Pancreas (tissue), 10 donors: ENCODE data around the gene SAV1. TPM values are rescaled to one million over a fixed set of nuclear protein-coding genes. Genes with fewer than 3 reads are reported as not detected.

ENCODE experiments used
- ATAC-seq, 4 donors: fragments of 200-7000 bp; cut with Tn5 transposase; one replicate each; pipeline versions ENCODE4 v1.8.0 to v1.9.1; 2020; ENCODE audit warnings: mild to moderate bottlenecking in 4 of 4, moderate library complexity in 4 of 4
- DNase-seq, 6 donors: peaks; one replicate each; pipeline ENCODE4 v3.0.0-alpha.2; 2020
- FAIRE-seq: peaks from 2 replicates; lab custom pipeline; 2012; peaks lifted over from hg19 to GRCh38; lab: Jason Lieb, UNC
- H3K27ac ChIP-seq, 4 donors: fragments of 200-600 bp; sonication (generic); 1 replicate in 3 of 4; 2 replicates in 1 of 4; pipeline versions ENCODE4 v1.5.0 to v1.8.0; 2020
- H3K27me3 ChIP-seq, 4 donors: fragments of 200-600 bp; one replicate each; pipeline ENCODE4 v1.8.0; 2021
- H3K36me3 ChIP-seq, 3 donors: fragments of 200-600 bp; sonication (generic) in 1 of 3; one replicate each; pipeline versions ENCODE4 v1.5.0 to v1.8.0; 2020 to 2021
- H3K4me1 ChIP-seq, 3 donors: fragments of 200-600 bp; one replicate each; pipeline ENCODE4 v1.8.0; 2021
- H3K4me3 ChIP-seq, 4 donors: fragments of 200-600 bp; sonication (generic) in 2 of 4; one replicate each; pipeline versions ENCODE4 v1.5.0 to v1.8.0; 2020 to 2021
- H3K9me3 ChIP-seq, 4 donors: fragments of 200-600 bp; one replicate each; pipeline ENCODE4 v1.8.0; 2021
- WGBS, 2 donors: extraction: QIAGEN DNeasy Blood & Tissue Kit; methylation state at CpG; one replicate each; pipeline ENCODE4 v1.1.7; 2013; 5-methylcytosine and 5-hydroxymethylcytosine counted together
- intact Hi-C, 3 donors: fragments of 100-400 bp; cut with DNase I; formaldehyde crosslinking; loops; one replicate each; pipeline versions ENCODE4 v1.11.1 to v1.14.2; 2022
- polyA plus RNA-seq, 2 donors: library from polyadenylated mRNA; stranded (reverse); fragments of 200-250 nt; gene quantifications; one replicate each; pipeline ENCODE4 v1.2.3, GENCODE V29; 2013
- total RNA-seq, 6 donors: library from RNA; stranded (reverse); fragmentation: NEBNext Ultra II Directional in 4 of 6; extraction: Animal tissue kit (Norgen Biotek cat#: 25700) in 4 of 6; gene quantifications; one replicate each; pipeline versions ENCODE4 v1.2.1 to v1.2.4, GENCODE V29; 2021 to 2023
- TF ChIP-seq, protein P1 (sequence below), 4 donors: fragments of 200-600 bp; sonication (generic) in 3 of 4; IDR thresholded peaks; one replicate each; pipeline versions ENCODE4 v1.5.0 to v1.8.0; 2021; ENCODE audit warnings: antibody characterized with exemption in 4 of 4
- donor health status: healthy with polysubstance abuse.
- donor health status: DM: no; HTN: no; CAD: no; lungs with moderate emphysema.
- donor health status: DM: no; HTN: no; CAD: no.
- donor health status: control.
- donor health status: control.
- donor health status: Bipolar disorder and iron deficiency.
- donor health status: DM: yes; HTN: yes; CAD: no.
- donor health status: DM: no; HTN: no; CAD: no.
- donor health status: DM: no; HTN: no; CAD: no.
- donor health status: DM: yes; HTN: yes; CAD: no.

The SAV1 gene
- total and polyA plus RNA-seq, 8 donors, result 14.8 to 49.2 (median 35.3) TPM

GRCh38 chr14:50594577-50595316 lies 73.4 kb downstream of the SAV1 start:
- ATAC-seq, result no peak
- Histone ChIP-seq H3K9me3 (no peaks in the 10 kb centered on the region), H3K27ac (no peak overlapping the region), H3K27me3 (no peaks in the 10 kb centered on the region), H3K4me1 (peaks cover 0 to 5% (median 0%) of the 10 kb centered on the region in 3 donors), H3K4me3 (no peak overlapping the region), H3K36me3 (no peaks in the 10 kb centered on the region)
- DNase-seq, result no peak
- intact Hi-C loops, result no loop called here
- 93 to 94% methylated on average over 8 of the region's 8 CpGs for WGBS, 2 donors
- TF ChIP-seq, protein P1, sequence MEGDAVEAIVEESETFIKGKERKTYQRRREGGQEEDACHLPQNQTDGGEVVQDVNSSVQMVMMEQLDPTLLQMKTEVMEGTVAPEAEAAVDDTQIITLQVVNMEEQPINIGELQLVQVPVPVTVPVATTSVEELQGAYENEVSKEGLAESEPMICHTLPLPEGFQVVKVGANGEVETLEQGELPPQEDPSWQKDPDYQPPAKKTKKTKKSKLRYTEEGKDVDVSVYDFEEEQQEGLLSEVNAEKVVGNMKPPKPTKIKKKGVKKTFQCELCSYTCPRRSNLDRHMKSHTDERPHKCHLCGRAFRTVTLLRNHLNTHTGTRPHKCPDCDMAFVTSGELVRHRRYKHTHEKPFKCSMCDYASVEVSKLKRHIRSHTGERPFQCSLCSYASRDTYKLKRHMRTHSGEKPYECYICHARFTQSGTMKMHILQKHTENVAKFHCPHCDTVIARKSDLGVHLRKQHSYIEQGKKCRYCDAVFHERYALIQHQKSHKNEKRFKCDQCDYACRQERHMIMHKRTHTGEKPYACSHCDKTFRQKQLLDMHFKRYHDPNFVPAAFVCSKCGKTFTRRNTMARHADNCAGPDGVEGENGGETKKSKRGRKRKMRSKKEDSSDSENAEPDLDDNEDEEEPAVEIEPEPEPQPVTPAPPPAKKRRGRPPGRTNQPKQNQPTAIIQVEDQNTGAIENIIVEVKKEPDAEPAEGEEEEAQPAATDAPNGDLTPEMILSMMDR (IDR thresholded peaks at IDR 0.05), result no peak
- no peak for FAIRE-seq

- ATAC-seq (no peak), FAIRE-seq (no peak), DNase-seq (no peak)
- Histone ChIP-seq H3K4me1 (no peaks in the 10 kb centered on the region), H3K4me3 (no peak overlapping the region), H3K27me3 (no peaks in the 10 kb centered on the region), H3K9me3 (no peaks in the 10 kb centered on the region), H3K36me3 (no peaks in the 10 kb centered on the region), H3K27ac (no peak overlapping the region)
- TF ChIP-seq, protein P1 (IDR thresholded peaks at IDR 0.05), result no peak
- 82 to 84% methylated on average over 2 of the region's 2 CpGs for WGBS, 2 donors
- intact Hi-C loops, result no loop called here
These were observed 77.6 kb downstream of the SAV1 start for GRCh38 chr14:50590464-50590863.

Other genes starting within 250 kb of the SAV1 start
- gene MAP4K5, start 135.7 kb downstream of the SAV1 start, total RNA-seq, result 10 to 100 TPM; 19.0 to 28.6 (median 23.5) TPM
- 10 to 100 TPM; 12.6 to 15.5 TPM for gene MAP4K5, start 135.7 kb downstream of the SAV1 start, polyA plus RNA-seq
- 1 to 10 TPM; 2.5 to 6.1 (median 3.3) TPM for gene ATL1, start 108.2 kb downstream of the SAV1 start, total RNA-seq
- 1 to 10 TPM; 1.3 to 3.5 TPM for gene ATL1, start 108.2 kb downstream of the SAV1 start, polyA plus RNA-seq
- 10 to 100 TPM in 2 of 6 donors, 1 to 10 TPM in 4; 7.1 to 17.9 (median 8.6) TPM for gene NIN, start 162.9 kb upstream of the SAV1 start, total RNA-seq
- 1 to 10 TPM; 3.1 to 3.7 TPM for gene NIN, start 162.9 kb upstream of the SAV1 start, polyA plus RNA-seq
- gene ABHD12B, start 203.7 kb upstream of the SAV1 start, total RNA-seq, result under 1 TPM in 1 of 6 donors, not detected in 5; 0.16 TPM
- gene ABHD12B, start 203.7 kb upstream of the SAV1 start, polyA plus RNA-seq, result not detected